ENCODE measurements around the gene MTUS2.

GRCh38 chr13:28967029-28967915 is 147.1 kb downstream of the MTUS2 start:
- TF ChIP-seq POLR2AphosphoS5 (IDR thresholded peaks at IDR 0.05): no peak
- no peak for TF ChIP-seq CTCF (IDR thresholded peaks at IDR 0.05)

Measured in suprapubic skin (tissue), 3 donors.